GM21423 (cell line): ENCODE results near the gene DAGLB.

ENCODE experiments used
- ATAC-seq: cut with Tn5 transposase; IDR thresholded peaks from one replicate; pipeline ENCODE4 v1.9.1; 2021; ENCODE audit warnings: mild to moderate bottlenecking, moderate library complexity; ENCODE audit not compliant: unreplicated experiment

Gene DAGLB

DNA sequence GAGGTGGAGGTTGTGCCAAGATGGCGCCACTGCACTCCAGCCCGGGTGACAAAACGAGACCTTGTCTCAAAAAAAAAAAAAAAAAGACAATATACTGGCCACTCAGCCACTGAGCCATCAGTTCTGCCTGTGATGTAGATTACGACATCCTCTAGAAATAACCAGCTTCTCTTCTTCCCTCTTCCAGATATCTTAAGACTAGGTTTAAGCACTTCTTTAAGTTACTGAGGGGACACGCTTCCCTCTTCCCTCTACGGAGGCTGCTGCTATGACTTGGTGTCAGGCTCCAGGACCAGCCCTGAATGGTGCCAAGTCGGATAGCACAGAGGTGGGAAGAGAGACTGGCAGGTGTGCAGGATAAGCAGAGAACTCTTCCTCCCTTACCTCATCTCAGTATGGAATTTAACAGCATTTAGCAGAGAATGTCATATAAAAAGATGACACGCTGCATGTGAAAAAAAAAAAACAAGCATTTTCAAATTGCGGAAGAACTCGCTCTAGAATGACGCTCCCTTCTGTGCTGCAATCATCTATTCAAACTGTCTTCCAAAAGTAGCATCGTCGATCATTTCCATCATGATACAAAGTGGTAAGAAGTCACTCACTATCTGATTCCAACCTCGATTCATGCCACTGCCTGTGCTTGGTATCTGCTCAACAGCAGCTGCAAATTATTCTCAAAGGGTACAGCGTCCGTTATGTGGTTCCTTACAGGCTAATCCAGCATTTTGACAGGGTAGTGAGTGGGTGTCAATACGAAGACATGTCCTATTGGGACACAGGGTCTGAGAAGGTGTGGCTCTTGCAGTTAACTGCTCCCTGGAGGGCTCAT, 13.8 kb downstream of the DAGLB start:
- ATAC-seq = no peak

DNA sequence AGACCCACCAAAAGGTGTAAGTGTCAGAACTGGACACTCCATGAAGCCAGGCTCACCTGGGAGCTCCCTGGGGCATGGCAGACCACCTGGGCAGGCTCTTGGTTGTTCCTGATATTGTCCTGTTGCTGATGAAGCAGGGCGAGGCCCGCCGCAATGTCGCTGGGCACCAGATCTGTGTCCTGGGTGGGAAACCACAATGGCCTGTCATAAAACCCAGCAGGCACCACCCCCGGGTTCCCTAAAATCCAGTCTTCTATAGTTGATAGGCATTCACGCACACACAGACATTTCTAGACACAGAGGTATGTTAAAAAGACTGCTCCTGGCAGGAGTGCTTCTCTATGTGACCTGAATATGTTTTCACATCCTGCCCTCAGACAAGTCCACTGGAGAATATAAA, 15.0 kb downstream of the DAGLB start:
- ATAC-seq = no peak

DNA sequence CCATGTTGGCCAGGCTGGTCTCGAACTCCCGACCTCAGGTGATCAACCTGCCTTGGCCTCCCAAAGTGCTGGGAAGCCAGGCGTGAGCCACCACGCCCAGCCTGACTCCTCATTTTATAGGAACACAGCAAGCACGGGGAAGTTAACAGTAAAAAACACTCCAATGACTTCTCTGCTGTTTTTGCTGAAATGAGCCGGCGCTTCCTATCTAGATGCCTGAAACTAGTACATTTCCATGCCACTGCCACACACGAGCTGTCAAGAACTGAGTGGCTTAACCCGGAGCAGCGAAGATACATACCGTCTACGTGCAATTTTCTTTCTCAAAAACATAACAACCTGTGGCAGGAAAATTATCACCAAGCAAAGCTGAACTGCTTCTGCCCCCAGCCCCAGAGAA, 16.8 kb downstream of the DAGLB start:
- ATAC-seq = no peak

DNA sequence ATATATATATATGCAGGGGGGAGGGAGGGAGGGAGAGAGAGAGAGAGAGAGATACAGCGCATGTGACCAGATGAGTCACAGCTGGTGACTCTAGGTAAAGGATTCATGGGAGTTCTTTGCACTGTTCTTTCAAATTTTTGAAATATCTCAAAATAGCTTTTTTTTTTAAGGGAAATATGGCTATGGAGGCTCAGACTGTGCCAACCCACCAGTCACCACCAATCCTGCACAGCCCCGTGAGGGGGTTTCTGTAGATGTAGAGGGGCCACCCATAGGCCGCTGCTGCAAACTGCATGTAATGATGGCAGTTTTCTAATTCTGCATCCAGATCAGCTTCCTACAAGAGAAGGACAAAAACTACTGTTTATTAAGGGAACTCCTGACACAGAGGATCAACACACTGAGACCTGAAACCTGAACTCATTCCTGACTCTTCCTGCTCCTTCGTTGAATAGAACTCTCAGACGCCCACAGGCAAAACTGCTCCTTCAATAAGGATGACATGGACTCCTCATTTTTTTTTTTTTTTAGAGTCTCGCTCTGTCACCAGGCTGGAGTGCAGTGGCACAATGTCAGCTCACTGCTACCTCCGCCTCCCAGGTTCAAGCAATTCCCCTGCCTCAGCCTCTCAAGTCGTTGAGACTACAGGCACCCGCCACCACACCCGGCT, 17.3 kb downstream of the DAGLB start:
- no peak for ATAC-seq

DNA sequence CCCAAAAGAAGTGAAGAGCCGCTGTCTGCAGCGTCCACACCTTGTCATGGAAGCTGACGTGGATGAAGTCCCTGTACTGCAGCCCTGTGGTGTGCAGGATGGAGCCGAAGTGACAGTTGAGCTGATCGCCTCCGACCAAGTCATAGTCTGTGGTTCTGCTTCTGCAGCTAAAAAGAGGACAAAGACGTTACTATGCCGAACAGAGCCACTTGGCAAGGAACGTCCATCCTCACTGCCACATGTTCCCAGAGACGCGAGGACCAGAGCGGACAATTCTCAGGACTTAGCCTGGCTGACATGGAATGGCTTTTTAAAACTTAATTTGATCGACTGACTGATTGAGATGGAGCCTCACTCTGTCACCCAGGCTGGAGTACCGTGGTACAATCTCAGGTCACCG, 21.8 kb downstream of the DAGLB start:
- no peak for ATAC-seq

DNA sequence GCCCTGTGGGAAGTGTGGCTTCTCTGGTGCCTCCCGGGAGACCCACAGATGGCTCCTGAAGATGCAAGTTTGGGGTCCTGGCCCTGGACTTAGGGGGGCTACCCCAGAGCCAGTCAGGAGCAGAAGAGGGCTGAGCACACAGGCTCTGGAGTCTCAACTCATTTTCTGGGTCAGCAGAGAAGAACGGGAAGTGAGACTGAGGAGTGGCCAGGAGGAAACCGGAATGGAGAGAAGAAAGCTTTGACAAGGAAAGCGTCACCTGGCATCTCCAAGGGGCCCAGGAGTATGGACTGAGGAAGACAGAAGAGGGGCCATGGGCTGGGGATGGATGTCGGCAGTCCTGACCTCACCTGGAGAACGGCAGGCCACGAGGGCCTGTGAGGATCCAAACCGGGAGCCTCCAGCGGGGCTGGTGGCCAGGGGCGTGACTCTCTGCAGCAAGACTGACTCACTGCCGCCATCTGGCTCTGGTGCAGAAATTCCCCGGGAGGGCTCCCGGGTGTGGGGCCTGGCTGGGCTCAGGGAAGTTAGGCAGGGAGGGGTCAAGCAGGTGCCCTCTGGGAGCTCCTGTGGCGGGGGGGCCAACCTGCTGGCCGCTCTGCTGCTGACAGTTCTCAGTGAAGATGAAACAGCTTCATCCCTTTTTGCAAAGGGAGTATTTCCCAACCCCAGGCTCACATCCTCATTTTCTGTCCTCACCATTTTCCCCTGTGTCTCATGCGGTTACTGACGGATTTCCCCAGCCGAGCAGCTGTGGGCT, 23.6 kb downstream of the DAGLB start:
- no peak for ATAC-seq

DNA sequence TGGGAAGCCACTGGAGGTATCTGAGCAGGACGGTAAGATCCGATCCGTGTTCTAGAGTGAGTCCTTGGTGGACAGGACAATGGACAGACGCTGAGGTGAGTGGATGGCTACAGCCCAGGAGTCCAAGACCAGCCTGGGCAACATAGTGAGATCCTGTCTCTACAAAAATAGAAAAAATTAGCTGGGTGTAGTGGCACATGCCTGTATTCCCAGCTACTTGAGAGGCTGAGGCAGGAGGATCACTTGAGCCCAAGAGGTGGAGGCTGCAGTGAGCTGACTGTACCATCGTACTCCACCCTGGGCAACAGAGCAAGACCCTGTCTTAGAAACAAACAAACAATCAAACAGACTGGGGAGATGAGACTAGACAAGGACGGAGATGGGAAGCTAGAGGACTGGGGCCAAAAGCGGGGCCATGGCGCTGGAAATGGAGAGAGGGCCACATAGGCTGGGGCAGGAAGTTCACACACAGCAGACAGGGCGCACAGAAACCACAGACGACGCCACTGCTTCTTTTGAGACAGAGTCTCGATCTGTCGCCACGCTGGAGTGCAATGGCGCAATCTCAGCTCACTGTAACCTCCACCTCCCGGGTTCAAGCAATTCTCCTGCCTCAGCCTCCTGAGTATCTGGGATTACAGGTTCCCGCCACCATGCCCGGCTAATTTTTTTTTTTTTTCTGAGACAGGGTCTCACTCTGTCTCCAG, 24.7 kb downstream of the DAGLB start:
- no peak for ATAC-seq

DNA sequence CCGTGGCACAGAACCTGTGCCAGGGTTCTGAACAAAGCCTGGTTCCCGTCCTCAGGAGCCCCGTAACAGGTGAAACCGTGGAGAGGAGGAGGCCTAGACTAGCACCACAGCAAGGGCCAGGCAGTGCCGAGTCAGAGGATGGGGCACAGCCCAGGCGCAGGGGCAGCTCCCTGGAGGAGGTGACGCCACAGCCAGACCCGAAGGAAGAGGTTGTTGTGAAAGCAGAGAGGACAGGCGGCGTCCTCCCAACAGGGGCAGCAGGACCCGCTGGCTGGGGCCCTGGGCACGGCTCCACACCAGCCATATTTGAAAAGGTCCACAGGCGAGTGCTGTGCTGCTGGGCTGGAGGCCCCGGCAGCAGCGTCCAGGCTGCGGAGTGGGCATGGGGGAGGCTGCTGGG, 25.7 kb downstream of the DAGLB start:
- no peak for ATAC-seq

DNA sequence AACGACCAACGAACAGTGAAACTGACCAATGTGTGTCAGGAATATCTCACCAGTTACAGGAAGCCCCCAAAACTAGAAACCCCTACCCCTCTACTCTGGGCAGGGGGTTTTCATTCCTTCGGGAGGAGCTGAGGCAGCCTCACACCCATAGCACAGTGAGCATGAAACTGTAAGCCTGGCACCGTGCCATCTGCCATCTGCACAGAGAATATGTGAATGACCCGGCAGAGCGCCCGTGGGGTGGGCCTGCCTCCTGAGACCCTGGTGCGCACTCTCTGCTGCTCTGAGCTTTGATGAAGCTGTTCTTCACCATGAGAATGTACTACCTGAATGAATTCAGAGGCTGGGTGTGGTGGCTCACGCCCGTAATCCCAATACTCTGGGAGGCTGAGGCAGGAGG, 27.1 kb downstream of the DAGLB start:
- no peak for ATAC-seq

DNA sequence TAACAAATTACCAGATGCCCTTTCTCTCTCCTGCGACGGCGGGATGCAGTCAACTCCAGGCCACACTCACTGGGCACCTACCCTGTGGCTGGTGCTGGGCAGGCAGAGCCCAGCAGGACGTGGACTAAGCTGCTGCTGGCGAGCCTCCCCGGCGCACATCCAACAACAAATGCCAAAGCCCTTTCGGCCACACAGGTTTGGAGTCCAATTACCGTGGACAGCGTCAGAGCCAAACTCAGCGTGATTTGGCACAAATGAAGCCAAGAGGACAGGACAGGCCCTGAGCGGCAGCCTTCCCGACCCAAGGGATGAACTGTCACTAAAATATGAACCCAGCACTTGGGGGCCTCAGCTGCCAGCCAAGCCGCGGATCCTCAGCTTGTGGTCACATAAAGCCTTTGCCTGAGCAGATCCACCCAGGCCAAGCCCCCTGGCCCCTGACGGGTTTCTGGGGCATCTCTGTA, 28.4 kb downstream of the DAGLB start:
- ATAC-seq = no peak

DNA sequence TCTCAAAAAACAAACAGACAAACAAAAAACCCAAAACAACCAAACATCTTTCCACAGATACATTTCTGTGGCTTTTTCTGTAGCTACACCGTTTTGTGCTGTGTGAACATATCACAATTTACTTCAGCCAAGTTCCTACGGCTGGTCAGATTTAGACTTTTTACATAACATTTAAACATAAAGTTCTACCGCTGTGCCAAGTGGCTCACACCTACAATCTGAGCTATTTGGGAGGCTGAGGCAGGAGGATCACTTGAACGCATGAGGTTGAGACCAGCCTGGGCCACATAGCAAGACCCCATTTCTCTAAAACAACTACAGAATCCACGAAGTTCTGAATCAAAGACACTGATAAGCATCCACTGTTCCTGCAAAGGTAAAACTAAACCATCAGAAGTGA, 30.3 kb downstream of the DAGLB start:
- no peak for ATAC-seq

DNA sequence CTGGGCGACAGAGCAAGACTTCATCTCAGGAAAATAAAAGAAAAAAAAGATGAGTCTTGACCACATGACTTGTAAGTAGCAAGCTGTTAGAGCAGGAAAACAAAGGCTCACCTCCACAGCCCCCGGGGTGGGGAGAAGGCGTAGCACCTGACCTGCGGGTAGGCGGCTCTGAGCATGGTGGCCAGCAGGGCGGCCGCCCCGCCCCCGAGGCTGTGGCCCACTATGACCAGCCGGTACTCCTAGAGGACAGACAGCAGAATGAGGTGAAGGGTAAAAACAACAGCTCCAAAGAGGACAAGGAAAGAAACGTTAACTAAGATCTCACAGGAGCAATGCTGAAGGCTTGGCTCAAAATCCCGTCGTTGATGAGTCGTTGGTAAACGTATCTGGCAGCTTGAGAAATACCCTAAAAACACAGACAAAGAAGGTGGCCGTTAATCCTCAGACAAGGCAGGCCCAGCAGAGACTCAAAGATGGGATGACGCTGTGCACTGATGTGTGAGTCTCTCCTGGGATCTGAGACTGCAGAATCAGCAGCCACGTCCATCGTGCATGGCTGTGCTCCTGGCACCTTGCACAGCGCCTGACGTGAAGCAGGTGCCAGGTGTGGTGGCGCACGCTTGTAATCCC, 31.1 kb downstream of the DAGLB start:
- no peak for ATAC-seq

DNA sequence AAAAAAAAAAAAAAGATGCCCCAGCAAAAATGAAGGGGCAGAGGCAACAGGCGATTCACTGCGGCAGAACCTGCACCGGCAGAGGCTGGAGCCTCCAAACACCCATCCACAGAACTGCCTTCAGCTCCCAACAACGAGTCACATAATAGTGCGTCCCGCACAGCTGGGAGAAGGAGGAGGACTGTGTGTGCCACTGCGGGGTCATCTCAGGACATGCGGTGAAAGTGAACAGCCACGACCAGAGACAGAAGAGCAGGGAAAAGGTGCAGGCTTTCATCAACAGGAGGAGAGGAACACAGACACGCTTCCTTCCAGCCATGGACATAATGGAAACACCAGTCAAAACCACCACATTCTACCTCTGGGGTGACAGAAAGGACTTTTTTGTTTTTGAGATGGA, 34.1 kb downstream of the DAGLB start:
- no peak for ATAC-seq

DNA sequence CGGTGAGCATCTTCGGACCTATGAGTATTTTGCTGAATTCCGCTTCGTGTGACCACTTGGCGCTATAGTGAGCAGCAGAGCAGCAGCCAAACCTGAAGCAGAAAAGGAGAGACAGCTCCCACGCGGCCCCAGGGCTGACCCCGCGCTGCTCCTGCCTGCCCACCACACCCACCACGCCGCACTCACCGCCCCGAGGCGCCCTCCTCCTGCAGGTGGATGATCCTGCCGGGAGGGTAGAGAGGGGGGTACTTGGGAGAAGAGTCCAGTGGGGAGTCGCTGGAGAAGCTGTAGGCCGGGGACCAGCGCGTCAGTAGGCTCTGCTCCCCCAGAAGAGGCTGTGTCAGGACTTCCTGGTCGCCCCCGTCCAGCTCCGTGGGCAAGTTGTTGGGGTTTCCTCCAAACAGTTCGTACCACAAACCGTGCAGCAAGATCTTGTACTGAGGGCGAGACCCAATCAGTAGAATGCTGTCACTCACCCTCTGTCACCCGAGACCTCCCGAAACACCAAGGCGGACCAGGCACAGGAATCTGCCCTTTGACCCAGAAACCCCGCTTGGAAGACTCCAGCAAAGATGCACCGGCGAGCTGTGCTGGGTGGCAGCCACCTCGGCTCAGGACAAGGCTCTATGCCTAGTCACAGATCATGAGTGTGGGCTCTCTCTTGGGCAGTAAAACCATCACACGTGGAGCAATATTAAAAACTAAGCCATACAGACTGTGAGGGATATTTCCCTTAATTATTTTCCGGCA, 37.6 kb downstream of the DAGLB start:
- ATAC-seq = no peak

DNA sequence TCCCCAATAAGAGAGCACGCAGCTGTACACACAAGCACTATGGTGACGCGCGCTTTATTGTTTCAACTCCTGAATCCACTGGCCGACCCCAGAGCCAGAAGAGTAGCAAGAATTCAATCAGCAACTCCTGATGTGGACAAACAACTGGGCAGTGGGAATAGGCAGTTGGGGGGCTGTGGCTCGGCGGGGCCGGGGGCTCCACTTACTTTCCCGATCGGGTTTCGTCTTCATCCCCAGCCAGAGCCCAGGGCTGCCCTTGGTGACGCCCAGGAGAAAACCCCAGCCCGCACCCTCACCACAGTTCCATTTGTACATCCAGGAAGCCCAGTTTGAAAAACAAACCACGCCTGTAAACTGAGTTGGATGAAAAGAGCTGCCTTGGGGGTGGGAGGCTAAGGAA, 38.7 kb downstream of the DAGLB start:
- no peak for ATAC-seq

DNA sequence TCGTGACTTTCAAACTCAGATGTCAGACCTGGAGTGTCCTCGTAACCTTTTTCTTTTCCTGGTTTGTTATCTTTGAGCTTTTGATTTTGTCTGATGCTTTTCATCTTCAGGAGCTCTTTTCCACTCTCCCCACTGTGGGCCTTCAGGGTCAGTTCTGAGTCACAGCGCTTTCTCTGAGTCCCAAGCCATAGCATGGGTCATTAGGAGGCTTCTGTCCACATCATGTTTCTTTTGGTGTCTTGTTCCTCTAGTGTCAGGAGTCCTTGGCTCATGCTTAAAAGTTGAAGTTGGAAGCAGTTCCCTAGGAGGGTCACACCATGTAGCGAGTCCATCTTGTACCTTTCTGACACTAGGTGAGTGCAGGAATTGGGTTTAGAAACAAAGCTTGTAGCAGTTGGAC, 40.3 kb downstream of the DAGLB start:
- ATAC-seq = no peak

DNA sequence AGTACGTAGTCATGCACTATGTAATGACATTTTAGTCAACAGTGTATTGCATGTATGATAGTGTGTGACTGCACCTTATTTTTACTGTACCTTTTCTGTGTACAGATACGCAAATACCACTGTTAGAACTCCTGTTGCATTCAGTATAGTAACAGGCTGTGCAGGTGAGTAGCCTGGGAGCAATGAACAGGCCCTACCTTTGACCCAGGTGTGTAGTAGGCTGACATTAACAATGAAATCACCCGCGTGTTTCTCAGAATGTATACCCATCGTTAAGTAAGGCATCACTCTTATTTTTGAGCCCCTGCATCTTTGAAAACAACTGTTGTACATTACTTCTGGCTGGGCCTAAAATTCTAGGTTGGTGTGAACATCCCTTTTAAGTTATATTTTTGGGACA, 41.6 kb downstream of the DAGLB start:
- ATAC-seq = no peak

DNA sequence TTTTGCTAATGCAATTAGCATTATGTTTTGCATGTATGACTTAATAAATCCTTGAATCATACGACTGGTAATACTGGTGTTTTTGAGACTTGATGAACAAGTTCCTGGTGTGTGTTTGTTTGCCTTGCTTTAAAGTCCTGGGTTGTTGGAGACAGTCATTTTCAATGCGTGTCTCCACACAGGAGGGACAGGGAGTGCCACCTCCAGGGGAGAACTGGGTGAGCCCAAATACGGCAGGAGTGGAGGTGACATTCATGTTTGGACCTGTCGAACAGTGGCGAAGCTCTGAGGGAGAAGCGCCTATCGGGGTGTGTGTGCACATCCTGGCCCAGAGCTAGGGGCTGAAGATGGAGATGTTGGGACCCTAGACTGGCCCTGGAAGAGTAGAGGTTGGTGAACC, 43.8 kb downstream of the DAGLB start:
- ATAC-seq = no peak

DNA sequence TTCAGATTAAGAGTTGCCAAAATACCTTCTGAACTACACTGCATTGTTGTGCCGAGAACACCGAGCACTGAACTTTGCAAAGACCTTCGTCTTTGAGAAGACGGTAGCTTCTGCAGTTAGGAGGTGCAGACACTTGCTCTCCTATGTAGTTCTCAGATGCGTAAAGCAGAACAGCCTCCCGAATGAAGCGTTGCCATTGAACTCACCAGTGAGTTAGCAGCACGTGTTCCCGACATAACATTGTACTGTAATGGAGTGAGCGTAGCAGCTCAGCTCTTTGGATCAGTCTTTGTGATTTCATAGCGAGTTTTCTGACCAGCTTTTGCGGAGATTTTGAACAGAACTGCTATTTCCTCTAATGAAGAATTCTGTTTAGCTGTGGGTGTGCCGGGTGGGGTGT, 45.0 kb downstream of the DAGLB start:
- no peak for ATAC-seq

DNA sequence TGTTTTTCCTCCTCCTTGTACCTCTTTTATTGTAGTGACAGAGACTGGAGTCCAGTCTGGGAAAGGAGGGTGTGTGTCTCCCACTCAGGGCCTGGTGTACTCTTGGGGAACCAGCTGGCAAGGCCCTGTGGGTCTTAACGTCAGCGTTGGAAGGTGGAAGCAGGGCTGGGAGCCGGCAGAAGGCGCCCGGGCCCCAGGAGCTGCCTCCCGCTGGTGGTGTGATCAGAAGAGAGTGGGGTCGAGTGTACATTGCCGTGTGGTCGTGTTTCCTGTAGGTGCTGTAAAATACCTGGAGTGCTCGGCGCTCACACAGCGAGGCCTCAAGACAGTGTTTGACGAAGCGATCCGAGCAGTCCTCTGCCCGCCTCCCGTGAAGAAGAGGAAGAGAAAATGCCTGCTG, 45.7 kb downstream of the DAGLB start:
- no peak for ATAC-seq
